HCT116 (cell line): Measurements from ENCODE around the gene NTS. TPM values are rescaled to one million over a fixed set of nuclear protein-coding genes. Genes with fewer than 3 reads are reported as not detected.

Source experiments
- ATAC-seq: fragments of 200-7000 bp; cut with Tn5 transposase; 2 replicates; pipeline ENCODE4 v1.9.1; 2020; ENCODE audit warnings: mild to moderate bottlenecking, moderate library complexity
- BruUV-seq: library from RNA; stranded (reverse); fragments of 400-500 nt; replicated peaks from 2 replicates; lab custom pipeline; 2021; lab: Mats Ljungman, UMichigan
- CTCF ChIA-PET: fragments of 300-600 bp; sonication (Branson Sonifier 250); formaldehyde crosslinking; loops from one replicate; lab custom pipeline; 2021; ENCODE audit warnings: antibody characterized with exemption; lab: Charles Lee
- POLR2A ChIA-PET: fragments of 300-600, 350-600 bp; sonication (Branson Sonifier 250); formaldehyde crosslinking; loops from one replicate; lab custom pipeline; 2021; ENCODE audit warnings: antibody characterized with exemption; lab: Charles Lee
- RAD21 ChIA-PET, 2 experiments: fragments of 300-600 bp; sonication (Branson Sonifier 250); formaldehyde crosslinking; loops; one replicate each; lab custom pipeline; 2023; ENCODE audit warnings: low total read pairs in 2 of 2; ENCODE audit not compliant: uncharacterized antibody in 2 of 2, unreplicated experiment in 2 of 2, low non-redundant PET in 1 of 2; lab: Charles Lee
- DNase-seq: peaks from one replicate; pipeline ENCODE4 v3.0.0-alpha.2; 2010; ENCODE audit warnings: low read depth, low spot score
- H2AFZ ChIP-seq: fragments of 200-600 bp; shearing (Covaris generic), sonication (generic); 2 replicates; pipeline ENCODE4 v1.6.1; 2017; ENCODE audit warnings: low read depth, mixed run types, mixed read lengths, antibody characterized with exemption, low read length; ENCODE audit not compliant: poor library complexity, severe bottlenecking
- H3K27ac ChIP-seq: 2 replicates; pipeline ENCODE4 v1.5.1; 2012; ENCODE audit warnings: low read depth, low read length
- H3K27me3 ChIP-seq: fragments of 200-600 bp; sonication (generic); 2 replicates; pipeline ENCODE4 v1.6.1; 2016; ENCODE audit warnings: mixed run types, low read length, mixed read lengths; ENCODE audit not compliant: insufficient read depth
- H3K36me3 ChIP-seq, 2 experiments: fragments of 200-500 bp in 1 of 2; fragments of 200-600 bp in 1 of 2; sonication (Bioruptor generic) in 1 of 2; sonication (generic) in 1 of 2; 2 replicates each; pipeline versions ENCODE4 v1.5.1 to v1.6.1; 2014 to 2016; ENCODE audit warnings: low read length in 2 of 2, inconsistent platforms in 1 of 2, mixed read lengths in 1 of 2, mixed run types in 1 of 2; ENCODE audit not compliant: insufficient read depth in 2 of 2, control insufficient read depth in 1 of 2
- H3K4me1 ChIP-seq, 2 experiments: fragments of 200-600 bp in 1 of 2; sonication (generic) in 1 of 2; 2 replicates each; pipeline versions ENCODE4 v1.5.1 to v1.6.1; 2012 to 2017; ENCODE audit warnings: low read length in 2 of 2, inconsistent platforms in 1 of 2, mild to moderate bottlenecking in 1 of 2, mixed read lengths in 1 of 2, mixed run types in 1 of 2, moderate library complexity in 1 of 2; ENCODE audit not compliant: insufficient read depth in 2 of 2, control insufficient read depth in 1 of 2
- H3K4me2 ChIP-seq: fragments of 200-600 bp; sonication (generic); 2 replicates; pipeline ENCODE4 v1.6.1; 2017; ENCODE audit warnings: mixed run types, low read length, mixed read lengths
- H3K4me3 ChIP-seq, 2 experiments: fragments of 200-600 bp in 1 of 2; sonication (generic) in 1 of 2; replicated peaks in 1 of 2; 2 replicates each; pipeline ENCODE4 v1.5.1; 2011 to 2016; ENCODE audit warnings: low read length in 2 of 2, control low read depth in 1 of 2, low read depth in 1 of 2, mild to moderate bottlenecking in 1 of 2, mixed read lengths in 1 of 2, mixed run types in 1 of 2
- H3K79me2 ChIP-seq: fragments of 200-600 bp; sonication (generic); 2 replicates; pipeline ENCODE4 v1.6.1; 2017; ENCODE audit warnings: mild to moderate bottlenecking, mixed run types, low read length, moderate library complexity, mixed read lengths; ENCODE audit not compliant: insufficient read depth
- H3K9ac ChIP-seq: fragments of 200-600 bp; sonication (generic); 2 replicates; pipeline ENCODE4 v1.6.1; 2016; ENCODE audit warnings: low read length, mixed read lengths
- H3K9me2 ChIP-seq: fragments of 200-600 bp; sonication (generic), shearing (Covaris generic); 2 replicates; pipeline ENCODE4 v1.6.1; 2017; ENCODE audit warnings: mixed run types, mild to moderate bottlenecking, moderate library complexity; ENCODE audit not compliant: insufficient read depth
- H3K9me3 ChIP-seq, 2 experiments: fragments of 200-500 bp in 1 of 2; fragments of 200-600 bp in 1 of 2; sonication (Bioruptor generic) in 1 of 2; sonication (generic) in 1 of 2; 2 replicates each; pipeline ENCODE4 v1.6.1; 2014 to 2017; ENCODE audit warnings: low read length in 2 of 2, mixed read lengths in 2 of 2, inconsistent platforms in 1 of 2, low read depth in 1 of 2, mild to moderate bottlenecking in 1 of 2, mixed run types in 1 of 2, moderate library complexity in 1 of 2; ENCODE audit not compliant: control insufficient read depth in 1 of 2, insufficient read depth in 1 of 2
- H4K20me1 ChIP-seq: fragments of 200-600 bp; sonication (generic), shearing (Covaris generic); 2 replicates; pipeline ENCODE4 v1.6.1; 2017; ENCODE audit warnings: mixed run types, mild to moderate bottlenecking, moderate library complexity; ENCODE audit not compliant: insufficient read depth
- CEBPB ChIP-seq: IDR thresholded peaks from 2 replicates; pipeline ENCODE4 v1.6.1; 2012; ENCODE audit warnings: low read depth
- FOSL1 ChIP-seq: IDR thresholded peaks from 2 replicates; pipeline ENCODE4 v1.6.1; 2012; ENCODE audit warnings: low read depth
- POLR2A ChIP-seq: IDR thresholded peaks from 2 replicates; pipeline ENCODE4 v1.7.0; 2011; ENCODE audit warnings: borderline replicate concordance; ENCODE audit not compliant: insufficient read depth, insufficient read length; ENCODE audit errors: extremely low read depth
- RAD21 ChIP-seq: IDR thresholded peaks from 2 replicates; pipeline ENCODE4 v1.6.1; 2012; ENCODE audit warnings: low read depth, mild to moderate bottlenecking
- SIN3A ChIP-seq: IDR thresholded peaks from 2 replicates; pipeline ENCODE4 v1.6.1; 2012; ENCODE audit warnings: low read depth
- SRF ChIP-seq: IDR thresholded peaks from 2 replicates; pipeline ENCODE4 v1.6.1; 2012; ENCODE audit warnings: low read depth
- YY1 ChIP-seq: IDR thresholded peaks from 2 replicates; pipeline ENCODE4 v1.6.1; 2011; ENCODE audit warnings: low read length, low read depth, moderate library complexity, mild to moderate bottlenecking; ENCODE audit not compliant: insufficient replicate concordance; ENCODE audit errors: extremely low read depth
- intact Hi-C: fragments of 100-400 bp; cut with micrococcal nuclease; formaldehyde crosslinking; loops from 2 replicates; pipeline ENCODE4 v1.10.0; 2022
- total RNA-seq: library from RNA; stranded (reverse); gene quantifications from one replicate; pipeline ENCODE4 v1.2.1, GENCODE V29; 2021; ENCODE audit not compliant: unreplicated experiment
- TF ChIP-seq, protein P1 (sequence below): IDR thresholded peaks from 2 replicates; pipeline ENCODE4 v1.6.1; 2012
- TF ChIP-seq, protein P2 (sequence below): IDR thresholded peaks from 2 replicates; pipeline ENCODE4 v1.6.1; 2012
- TF ChIP-seq, protein P3 (sequence below), 3 experiments: fragments of 200-600 bp in 1 of 3; sonication (generic) in 1 of 3; IDR thresholded peaks in 2 of 3; conservative IDR thresholded peaks in 1 of 3; 2 replicates each; pipeline ENCODE4 v1.5.1; 2012 to 2017; ENCODE audit warnings: low read depth in 2 of 3, low read length in 2 of 3, antibody characterized with exemption in 1 of 3, borderline replicate concordance in 1 of 3, control low read depth in 1 of 3, mild to moderate bottlenecking in 1 of 3, mixed read lengths in 1 of 3, mixed run types in 1 of 3, moderate library complexity in 1 of 3; ENCODE audit not compliant: insufficient read depth in 1 of 3
- TF ChIP-seq, protein P4 (sequence below): IDR thresholded peaks from 2 replicates; pipeline ENCODE4 v1.6.1; 2011; ENCODE audit warnings: mild to moderate bottlenecking, low read length, moderate library complexity; ENCODE audit not compliant: insufficient replicate concordance; ENCODE audit errors: extremely low read depth

NTS gene
- total RNA-seq, 1 experiment from 2014 or later = not detected

DNA sequence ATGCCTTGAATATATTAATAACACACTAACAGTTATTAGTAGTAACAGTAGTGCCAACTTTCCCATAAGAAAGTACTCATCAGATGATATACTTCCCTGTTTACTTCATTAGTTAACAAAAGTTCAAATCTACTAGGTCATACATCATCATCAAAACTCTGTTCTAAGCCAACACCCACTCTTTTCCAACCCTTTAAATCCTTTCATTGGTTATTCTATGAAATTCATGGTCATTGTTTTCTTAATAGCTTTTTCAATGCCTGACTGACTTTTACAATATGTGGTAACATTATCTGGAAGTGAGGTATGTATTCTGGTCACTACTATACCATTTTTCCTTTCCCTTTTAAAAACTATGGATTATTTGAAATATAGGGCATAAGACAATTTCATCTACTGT, 9.7 kb downstream of the NTS start:
- H3K9me2 ChIP-seq = no peaks in the 10 kb centered on the region
- no peaks in the 10 kb centered on the region for H3K27me3 ChIP-seq
- no peak for ATAC-seq
- H3K9ac ChIP-seq = no peak overlapping the region
- no peak overlapping the region for H2AFZ ChIP-seq
- no peak overlapping the region for H3K4me2 ChIP-seq
- no TSS peak for BruUV-seq
- H3K79me2 ChIP-seq = no peaks in the 10 kb centered on the region
- intact Hi-C loops = no loop called here
- no peaks in the 10 kb centered on the region for H4K20me1 ChIP-seq
- POLR2A ChIA-PET = no interaction called here
- RAD21 ChIA-PET = no interaction called here
- no peaks in the 10 kb centered on the region for H3K36me3 ChIP-seq
- H3K27ac ChIP-seq = no peak overlapping the region
- CTCF ChIA-PET = no interaction called here
- no peak overlapping the region for H3K4me3 ChIP-seq
- H3K4me1 ChIP-seq = no peaks in the 10 kb centered on the region
- TF ChIP-seq YY1 = no peak
- no peak for TF ChIP-seq RAD21
- TF ChIP-seq SIN3A = no peak
- TF ChIP-seq, protein P1, sequence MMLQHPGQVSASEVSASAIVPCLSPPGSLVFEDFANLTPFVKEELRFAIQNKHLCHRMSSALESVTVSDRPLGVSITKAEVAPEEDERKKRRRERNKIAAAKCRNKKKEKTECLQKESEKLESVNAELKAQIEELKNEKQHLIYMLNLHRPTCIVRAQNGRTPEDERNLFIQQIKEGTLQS = no peak
- no peak for TF ChIP-seq POLR2A
- no peak for TF ChIP-seq FOSL1
- TF ChIP-seq, protein P2, sequence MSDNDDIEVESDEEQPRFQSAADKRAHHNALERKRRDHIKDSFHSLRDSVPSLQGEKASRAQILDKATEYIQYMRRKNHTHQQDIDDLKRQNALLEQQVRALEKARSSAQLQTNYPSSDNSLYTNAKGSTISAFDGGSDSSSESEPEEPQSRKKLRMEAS = no peak
- no peak for TF ChIP-seq SRF
- TF ChIP-seq, protein P3, sequence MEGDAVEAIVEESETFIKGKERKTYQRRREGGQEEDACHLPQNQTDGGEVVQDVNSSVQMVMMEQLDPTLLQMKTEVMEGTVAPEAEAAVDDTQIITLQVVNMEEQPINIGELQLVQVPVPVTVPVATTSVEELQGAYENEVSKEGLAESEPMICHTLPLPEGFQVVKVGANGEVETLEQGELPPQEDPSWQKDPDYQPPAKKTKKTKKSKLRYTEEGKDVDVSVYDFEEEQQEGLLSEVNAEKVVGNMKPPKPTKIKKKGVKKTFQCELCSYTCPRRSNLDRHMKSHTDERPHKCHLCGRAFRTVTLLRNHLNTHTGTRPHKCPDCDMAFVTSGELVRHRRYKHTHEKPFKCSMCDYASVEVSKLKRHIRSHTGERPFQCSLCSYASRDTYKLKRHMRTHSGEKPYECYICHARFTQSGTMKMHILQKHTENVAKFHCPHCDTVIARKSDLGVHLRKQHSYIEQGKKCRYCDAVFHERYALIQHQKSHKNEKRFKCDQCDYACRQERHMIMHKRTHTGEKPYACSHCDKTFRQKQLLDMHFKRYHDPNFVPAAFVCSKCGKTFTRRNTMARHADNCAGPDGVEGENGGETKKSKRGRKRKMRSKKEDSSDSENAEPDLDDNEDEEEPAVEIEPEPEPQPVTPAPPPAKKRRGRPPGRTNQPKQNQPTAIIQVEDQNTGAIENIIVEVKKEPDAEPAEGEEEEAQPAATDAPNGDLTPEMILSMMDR (IDR thresholded peaks at IDR 0.05 in 2 of 3, conservative IDR thresholded peaks at IDR 0.05 in 1 of 3; ENCODE audit: borderline replicate concordance in 1 of 3, insufficient read depth in 1 of 3, low read depth in 2 of 3, low read length in 2 of 3) = no peak
- no peak for TF ChIP-seq CEBPB
- TF ChIP-seq, protein P4, sequence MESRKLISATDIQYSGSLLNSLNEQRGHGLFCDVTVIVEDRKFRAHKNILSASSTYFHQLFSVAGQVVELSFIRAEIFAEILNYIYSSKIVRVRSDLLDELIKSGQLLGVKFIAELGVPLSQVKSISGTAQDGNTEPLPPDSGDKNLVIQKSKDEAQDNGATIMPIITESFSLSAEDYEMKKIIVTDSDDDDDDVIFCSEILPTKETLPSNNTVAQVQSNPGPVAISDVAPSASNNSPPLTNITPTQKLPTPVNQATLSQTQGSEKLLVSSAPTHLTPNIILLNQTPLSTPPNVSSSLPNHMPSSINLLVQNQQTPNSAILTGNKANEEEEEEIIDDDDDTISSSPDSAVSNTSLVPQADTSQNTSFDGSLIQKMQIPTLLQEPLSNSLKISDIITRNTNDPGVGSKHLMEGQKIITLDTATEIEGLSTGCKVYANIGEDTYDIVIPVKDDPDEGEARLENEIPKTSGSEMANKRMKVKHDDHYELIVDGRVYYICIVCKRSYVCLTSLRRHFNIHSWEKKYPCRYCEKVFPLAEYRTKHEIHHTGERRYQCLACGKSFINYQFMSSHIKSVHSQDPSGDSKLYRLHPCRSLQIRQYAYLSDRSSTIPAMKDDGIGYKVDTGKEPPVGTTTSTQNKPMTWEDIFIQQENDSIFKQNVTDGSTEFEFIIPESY = no peak
- TF ChIP-seq, all 23 proteins: peak for 0
- no peaks in the 10 kb centered on the region for H3K9me3 ChIP-seq
- DNase-seq = no peak
